AG10803 (cell line): Measurements from ENCODE around the gene PRDM1.

Experiments used
- DNase-seq: peaks from one replicate; pipeline ENCODE4 v3.0.0; 2010; ENCODE audit warnings: low read depth
- H3K4me3 ChIP-seq: 2 replicates; pipeline ENCODE4 v1.5.1; 2011; ENCODE audit warnings: mild to moderate bottlenecking, low read length, control low read depth
- CTCF ChIP-seq: conservative IDR thresholded peaks from 2 replicates; pipeline ENCODE4 v1.5.1; 2011; ENCODE audit warnings: mild to moderate bottlenecking, low read length, control low read depth, inconsistent platforms

The PRDM1 gene

GRCh38 chr6:106084989-106085691 lies 996 bp upstream of the PRDM1 start:
- peak overlapping the region; percentile 67 for H3K4me3 ChIP-seq
- DNase-seq: peak; percentile 74
- no peak for TF ChIP-seq CTCF

- DNase-seq: no peak
- peak overlapping the region; percentile 67 for H3K4me3 ChIP-seq
- no peak for TF ChIP-seq CTCF
Observed at GRCh38 chr6:106085692-106085983, 498 bp upstream of the PRDM1 start.

GRCh38 chr6:106086814-106087175 lies 659 bp downstream of the PRDM1 start:
- no peak for DNase-seq
- no peak for TF ChIP-seq CTCF
- H3K4me3 ChIP-seq: peak overlapping the region; percentile 67

DNA sequence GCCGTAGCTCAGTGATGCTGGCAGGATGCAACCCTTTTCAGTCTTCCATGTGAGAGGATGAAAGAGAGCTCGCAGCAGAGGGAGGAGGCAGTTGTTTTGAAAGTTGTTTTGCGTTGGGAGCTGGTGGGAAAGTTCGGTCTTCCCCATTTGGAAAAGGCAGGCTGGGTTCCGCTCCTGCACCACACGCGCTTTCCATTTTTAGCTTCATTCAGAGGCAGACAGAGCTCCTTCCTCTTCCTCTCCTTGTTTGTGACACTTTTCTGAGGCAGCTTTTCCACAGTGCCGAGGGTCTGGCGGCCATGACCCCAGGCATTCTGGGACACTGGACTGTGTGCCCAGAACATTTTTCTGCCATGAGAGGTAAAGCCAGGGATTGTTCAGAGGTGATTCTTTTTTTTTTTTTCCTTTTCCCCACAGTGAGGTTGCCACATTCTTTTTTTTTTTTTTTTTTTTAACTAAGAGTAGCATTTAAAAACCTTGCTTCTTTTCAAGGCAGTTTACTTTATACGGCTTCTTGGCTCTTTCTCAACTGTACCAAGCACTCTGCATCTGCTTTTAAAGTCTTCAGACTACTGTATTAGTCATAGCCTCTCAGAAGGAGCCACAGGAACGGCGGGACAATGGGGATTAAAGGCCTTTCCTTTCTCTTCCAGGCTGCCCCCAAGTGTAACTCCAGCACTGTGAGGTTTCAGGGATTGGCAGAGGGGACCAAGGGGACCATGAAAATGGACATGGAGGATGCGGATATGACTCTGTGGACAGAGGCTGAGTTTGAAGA lies 1.6 kb downstream of the PRDM1 start:
- no peak for TF ChIP-seq CTCF
- peak; percentile 79 for DNase-seq
- peak overlapping the region; percentile 67 for H3K4me3 ChIP-seq

DNA sequence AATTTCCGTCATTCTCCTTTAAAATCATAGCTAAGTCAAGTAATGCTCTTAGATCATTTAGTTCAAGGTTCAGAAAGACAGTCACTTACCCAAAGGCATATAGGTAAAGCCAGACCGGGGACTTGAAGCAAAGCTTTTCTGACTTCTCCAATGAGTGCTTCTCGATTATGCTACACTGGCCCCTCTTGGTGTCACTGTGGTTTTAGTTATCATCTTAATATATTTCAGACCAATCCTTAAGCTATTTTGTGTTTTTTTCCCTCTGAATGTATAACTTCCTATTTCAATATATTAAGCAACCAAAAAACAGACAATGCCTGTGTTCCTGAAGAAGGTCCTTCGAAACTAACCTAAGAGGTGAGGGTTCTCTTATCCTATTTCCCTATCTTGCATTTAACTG lies 3.9 kb downstream of the PRDM1 start:
- H3K4me3 ChIP-seq: peak overlapping the region; percentile 67
- DNase-seq: peak; percentile 61
- peak; percentile 51 for TF ChIP-seq CTCF

DNA sequence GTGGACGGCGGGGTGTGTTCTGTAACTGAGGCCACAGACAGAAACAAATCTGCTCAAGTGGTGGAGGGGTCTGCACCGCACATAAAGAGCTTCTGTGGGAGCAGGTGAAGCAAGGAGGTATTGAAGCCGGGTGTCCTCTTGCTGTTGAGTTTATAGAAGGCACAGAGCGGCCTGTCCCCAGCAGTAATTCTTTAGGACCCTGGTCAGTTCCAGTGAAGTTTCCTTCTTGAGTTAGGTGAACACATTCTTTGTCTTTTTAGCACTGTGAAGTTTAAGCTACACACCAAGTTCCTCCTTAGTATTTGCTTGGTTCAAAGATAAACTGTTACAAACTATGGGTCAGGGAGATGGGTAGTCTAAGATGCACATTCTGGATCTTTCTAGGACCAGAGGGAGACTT lies 6.1 kb downstream of the PRDM1 start:
- no peak for DNase-seq
- TF ChIP-seq CTCF: no peak
- H3K4me3 ChIP-seq: no peak overlapping the region
